ENCODE data around the gene SYNJ1. TPM values are rescaled to one million over a fixed set of nuclear protein-coding genes. Genes with fewer than 3 reads are reported as not detected.

SYNJ1 gene
- total and polyA plus RNA-seq, 9 of the 15 experiments (the other 6 are each of a cell fraction or from before 2014, with no cell fraction given) = 2.4 to 10.6 (median 5.6) TPM

- TF ChIP-seq, protein P1, sequence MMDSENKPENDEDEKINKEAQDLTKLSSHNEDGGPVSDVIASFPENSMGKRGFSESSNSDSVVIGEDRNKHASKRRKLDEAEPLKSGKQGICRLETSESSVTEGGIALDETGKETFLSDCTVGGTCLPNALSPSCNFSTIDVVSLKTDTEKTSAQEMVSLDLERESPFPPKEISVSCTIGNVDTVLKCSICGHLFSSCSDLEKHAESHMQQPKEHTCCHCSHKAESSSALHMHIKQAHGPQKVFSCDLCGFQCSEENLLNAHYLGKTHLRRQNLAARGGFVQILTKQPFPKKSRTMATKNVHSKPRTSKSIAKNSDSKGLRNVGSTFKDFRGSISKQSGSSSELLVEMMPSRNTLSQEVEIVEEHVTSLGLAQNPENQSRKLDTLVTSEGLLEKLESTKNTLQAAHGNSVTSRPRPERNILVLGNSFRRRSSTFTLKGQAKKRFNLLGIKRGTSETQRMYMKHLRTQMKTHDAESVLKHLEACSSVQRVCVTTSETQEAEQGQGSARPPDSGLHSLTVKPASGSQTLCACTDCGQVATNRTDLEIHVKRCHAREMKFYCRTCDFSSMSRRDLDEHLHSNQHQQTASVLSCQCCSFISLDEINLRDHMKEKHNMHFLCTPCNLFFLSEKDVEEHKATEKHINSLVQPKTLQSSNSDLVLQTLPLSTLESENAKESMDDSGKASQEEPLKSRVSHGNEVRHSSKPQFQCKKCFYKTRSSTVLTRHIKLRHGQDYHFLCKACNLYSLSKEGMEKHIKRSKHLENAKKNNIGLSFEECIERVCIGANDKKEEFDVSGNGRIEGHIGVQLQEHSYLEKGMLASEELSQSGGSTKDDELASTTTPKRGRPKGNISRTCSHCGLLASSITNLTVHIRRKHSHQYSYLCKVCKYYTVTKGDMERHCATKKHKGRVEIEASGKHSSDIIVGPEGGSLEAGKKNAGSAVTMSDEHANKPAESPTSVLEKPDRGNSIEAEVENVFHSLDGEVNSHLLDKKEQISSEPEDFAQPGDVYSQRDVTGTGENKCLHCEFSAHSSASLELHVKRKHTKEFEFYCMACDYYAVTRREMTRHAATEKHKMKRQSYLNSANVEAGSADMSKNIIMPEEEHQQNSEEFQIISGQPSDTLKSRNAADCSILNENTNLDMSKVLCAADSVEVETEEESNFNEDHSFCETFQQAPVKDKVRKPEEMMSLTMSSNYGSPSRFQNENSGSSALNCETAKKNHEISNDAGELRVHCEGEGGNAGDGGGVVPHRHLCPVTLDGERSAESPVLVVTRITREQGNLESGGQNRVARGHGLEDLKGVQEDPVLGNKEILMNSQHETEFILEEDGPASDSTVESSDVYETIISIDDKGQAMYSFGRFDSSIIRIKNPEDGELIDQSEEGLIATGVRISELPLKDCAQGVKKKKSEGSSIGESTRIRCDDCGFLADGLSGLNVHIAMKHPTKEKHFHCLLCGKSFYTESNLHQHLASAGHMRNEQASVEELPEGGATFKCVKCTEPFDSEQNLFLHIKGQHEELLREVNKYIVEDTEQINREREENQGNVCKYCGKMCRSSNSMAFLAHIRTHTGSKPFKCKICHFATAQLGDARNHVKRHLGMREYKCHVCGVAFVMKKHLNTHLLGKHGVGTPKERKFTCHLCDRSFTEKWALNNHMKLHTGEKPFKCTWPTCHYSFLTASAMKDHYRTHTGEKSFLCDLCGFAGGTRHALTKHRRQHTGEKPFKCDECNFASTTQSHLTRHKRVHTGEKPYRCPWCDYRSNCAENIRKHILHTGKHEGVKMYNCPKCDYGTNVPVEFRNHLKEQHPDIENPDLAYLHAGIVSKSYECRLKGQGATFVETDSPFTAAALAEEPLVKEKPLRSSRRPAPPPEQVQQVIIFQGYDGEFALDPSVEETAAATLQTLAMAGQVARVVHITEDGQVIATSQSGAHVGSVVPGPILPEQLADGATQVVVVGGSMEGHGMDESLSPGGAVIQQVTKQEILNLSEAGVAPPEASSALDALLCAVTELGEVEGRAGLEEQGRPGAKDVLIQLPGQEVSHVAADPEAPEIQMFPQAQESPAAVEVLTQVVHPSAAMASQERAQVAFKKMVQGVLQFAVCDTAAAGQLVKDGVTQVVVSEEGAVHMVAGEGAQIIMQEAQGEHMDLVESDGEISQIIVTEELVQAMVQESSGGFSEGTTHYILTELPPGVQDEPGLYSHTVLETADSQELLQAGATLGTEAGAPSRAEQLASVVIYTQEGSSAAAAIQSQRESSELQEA (IDR thresholded peaks at IDR 0.05; ENCODE audit: low read depth) = no peak
- no peak for TF ChIP-seq ARID4B (CRISPR knock-in tag; IDR thresholded peaks at IDR 0.05)
- TF ChIP-seq STAG1 (CRISPR knock-in tag; IDR thresholded peaks at IDR 0.05; ENCODE audit: borderline replicate concordance) = no peak
- no peak for TF ChIP-seq ZNF384 (IDR thresholded peaks at IDR 0.05; ENCODE audit: low read depth, low read length)
- no peak for TF ChIP-seq E2F1 (CRISPR knock-in tag; IDR thresholded peaks at IDR 0.05)
- TF ChIP-seq ZNF197 (CRISPR knock-in tag; IDR thresholded peaks at IDR 0.05; ENCODE audit: low read depth) = no peak
- TF ChIP-seq TFAM (CRISPR knock-in tag; conservative IDR thresholded peaks at IDR 0.05) = no peak
- no peak for TF ChIP-seq POLR2A (conservative IDR thresholded peaks at IDR 0.05)
- TF ChIP-seq POLR2AphosphoS5 (IDR thresholded peaks at IDR 0.05; ENCODE audit: control insufficient read depth, insufficient read depth, low read depth, low read length) = no peak
- TF ChIP-seq, protein P2, sequence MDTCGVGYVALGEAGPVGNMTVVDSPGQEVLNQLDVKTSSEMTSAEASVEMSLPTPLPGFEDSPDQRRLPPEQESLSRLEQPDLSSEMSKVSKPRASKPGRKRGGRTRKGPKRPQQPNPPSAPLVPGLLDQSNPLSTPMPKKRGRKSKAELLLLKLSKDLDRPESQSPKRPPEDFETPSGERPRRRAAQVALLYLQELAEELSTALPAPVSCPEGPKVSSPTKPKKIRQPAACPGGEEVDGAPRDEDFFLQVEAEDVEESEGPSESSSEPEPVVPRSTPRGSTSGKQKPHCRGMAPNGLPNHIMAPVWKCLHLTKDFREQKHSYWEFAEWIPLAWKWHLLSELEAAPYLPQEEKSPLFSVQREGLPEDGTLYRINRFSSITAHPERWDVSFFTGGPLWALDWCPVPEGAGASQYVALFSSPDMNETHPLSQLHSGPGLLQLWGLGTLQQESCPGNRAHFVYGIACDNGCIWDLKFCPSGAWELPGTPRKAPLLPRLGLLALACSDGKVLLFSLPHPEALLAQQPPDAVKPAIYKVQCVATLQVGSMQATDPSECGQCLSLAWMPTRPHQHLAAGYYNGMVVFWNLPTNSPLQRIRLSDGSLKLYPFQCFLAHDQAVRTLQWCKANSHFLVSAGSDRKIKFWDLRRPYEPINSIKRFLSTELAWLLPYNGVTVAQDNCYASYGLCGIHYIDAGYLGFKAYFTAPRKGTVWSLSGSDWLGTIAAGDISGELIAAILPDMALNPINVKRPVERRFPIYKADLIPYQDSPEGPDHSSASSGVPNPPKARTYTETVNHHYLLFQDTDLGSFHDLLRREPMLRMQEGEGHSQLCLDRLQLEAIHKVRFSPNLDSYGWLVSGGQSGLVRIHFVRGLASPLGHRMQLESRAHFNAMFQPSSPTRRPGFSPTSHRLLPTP (IDR thresholded peaks at IDR 0.05; ENCODE audit: borderline replicate concordance, extremely low read depth, insufficient read length) = no peak
- TF ChIP-seq NCOA4 (IDR thresholded peaks at IDR 0.05; ENCODE audit: partially characterized antibody) = no peak
These were observed 40.7 kb upstream of the SYNJ1 start (continued) for GRCh38 chr21:32768530-32768929.

All from K562 (cell line).